Activated effector memory CD4-positive, alpha-beta T cell treated with anti-CD3 and anti-CD28 coated beads, Interleukin-2, amount 50 U/mL, for 16 hours (primary cell): Measurements from ENCODE around the gene NME2.
A peak's percentile ranks its signal among the peaks of the same experiment; 100 is the strongest.
"Not testable (repeated sequence)": the region's sequence is repeated elsewhere in the genome, so short reads cannot be mapped to it uniquely, and the experiment has no call there.

Experiments used
- DNase-seq: peaks from one replicate; pipeline ENCODE4 v3.0.0-alpha.2; 2020

Gene NME2

GRCh38 chr17:51153210-51154072 lies 12.8 kb upstream of the NME2 start, which contains the start of gene NME1:
TSS of gene NME1 (plus strand) at chr17:51153559. CDS start at chr17:51155655, 2,096 bp downstream.
- peak; percentile 99 for DNase-seq

- no peak for DNase-seq
Observed at GRCh38 chr17:51154176-51154575, 12.0 kb upstream of the NME2 start.

GRCh38 chr17:51155416-51155815 lies 10.8 kb upstream of the NME2 start:
- DNase-seq = no peak

- no peak for DNase-seq
Observed at GRCh38 chr17:51159604-51160003, 6.6 kb upstream of the NME2 start.

GRCh38 chr17:51161541-51161940 lies 4.7 kb upstream of the NME2 start:
- DNase-seq = no peak

- DNase-seq = no peak
Observed at GRCh38 chr17:51164911-51165679, 1.1 kb upstream of the NME2 start.

- no peak for DNase-seq
Observed at GRCh38 chr17:51165680-51166197, 472 bp upstream of the NME2 start.

GRCh38 chr17:51166987-51167931 lies 1.0 kb downstream of the NME2 start:
- DNase-seq = peak; percentile 89

GRCh38 chr17:51169340-51169739 lies 3.1 kb downstream of the NME2 start:
- DNase-seq = no peak

GRCh38 chr17:51170736-51171135 lies 4.5 kb downstream of the NME2 start:
- DNase-seq = no peak

- not testable (repeated sequence) for DNase-seq
Observed at GRCh38 chr17:51172030-51172429, 5.8 kb downstream of the NME2 start.

GRCh38 chr17:51180486-51180885 lies 14.3 kb downstream of the NME2 start:
- no peak for DNase-seq

GRCh38 chr17:51184124-51184523 lies 17.9 kb downstream of the NME2 start:
- DNase-seq = no peak

GRCh38 chr17:51185763-51186332 lies 19.6 kb downstream of the NME2 start:
- DNase-seq = no peak

- DNase-seq = no peak
Observed at GRCh38 chr17:51188271-51188833, 22.1 kb downstream of the NME2 start.

- no peak for DNase-seq
Observed at GRCh38 chr17:51189162-51189561, 23.0 kb downstream of the NME2 start.

GRCh38 chr17:51189628-51190027 lies 23.4 kb downstream of the NME2 start:
- DNase-seq = no peak

- no peak for DNase-seq
Observed at GRCh38 chr17:51191895-51192294, 25.7 kb downstream of the NME2 start.

GRCh38 chr17:51197754-51198153 lies 31.5 kb downstream of the NME2 start:
- DNase-seq = no peak

- DNase-seq = no peak
Observed at GRCh38 chr17:51200295-51200694, 34.1 kb downstream of the NME2 start.

GRCh38 chr17:51200846-51201245 lies 34.6 kb downstream of the NME2 start:
- DNase-seq = no peak

- DNase-seq = no peak
Observed at GRCh38 chr17:51203838-51204237, 37.6 kb downstream of the NME2 start.
